Stimulated activated CD8-positive, alpha-beta memory T cell treated with anti-CD3 and anti-CD28 coated beads, Interleukin-12 subunit alpha, Interleukin-12 subunit beta, amount 100 ng/mL, for 24 hours (primary cell): ENCODE measurements around the gene HARBI1.
A peak's percentile ranks its signal among the peaks of the same experiment; 100 is the strongest.
"Not testable (repeated sequence)": the region's sequence is repeated elsewhere in the genome, so short reads cannot be mapped to it uniquely, and the experiment has no call there.

Experiments used
- DNase-seq: peaks from one replicate; pipeline ENCODE4 v3.0.0-alpha.2; 2020; ENCODE audit errors: extremely low read depth

Gene HARBI1

DNA sequence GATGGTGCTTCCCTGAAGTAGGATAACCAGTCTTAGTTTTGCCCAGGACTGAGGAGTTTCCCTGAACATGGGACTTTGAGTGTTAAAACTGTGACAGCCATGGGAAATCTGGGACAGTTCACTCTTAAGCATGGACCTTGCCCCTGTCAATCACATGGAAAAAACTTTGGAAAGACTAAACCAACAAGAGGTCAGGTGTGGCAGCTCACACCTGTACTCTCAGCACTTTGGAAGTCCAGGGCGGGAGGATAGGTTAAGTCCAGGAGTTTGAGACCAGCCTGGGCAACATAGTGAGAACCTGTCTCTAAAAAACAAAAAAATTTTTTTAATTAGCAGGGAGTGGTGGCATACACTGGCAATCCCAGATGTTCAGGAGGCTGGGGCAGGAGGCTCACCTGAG is 19.9 kb downstream of the HARBI1 start:
- DNase-seq, result no peak

DNA sequence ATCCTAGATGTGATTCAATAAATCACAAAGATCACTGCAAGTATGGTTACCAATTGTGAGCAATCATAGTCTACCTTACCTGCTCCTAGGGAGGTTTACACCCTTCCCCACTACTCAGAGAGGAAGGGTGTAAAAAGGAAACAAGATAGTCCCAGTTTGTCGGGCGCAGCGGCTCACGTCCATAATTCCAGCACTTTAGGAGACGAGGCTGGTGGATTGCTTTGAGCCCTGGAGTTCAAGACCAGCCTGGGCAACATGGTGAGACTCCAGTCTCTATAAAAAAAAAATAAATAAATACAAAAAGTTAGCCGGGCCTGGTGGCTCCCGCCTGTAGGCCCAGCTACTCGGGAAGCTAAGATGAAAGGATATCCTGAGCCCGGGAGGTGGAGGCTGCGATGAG is 22.2 kb downstream of the HARBI1 start:
- no peak for DNase-seq

DNA sequence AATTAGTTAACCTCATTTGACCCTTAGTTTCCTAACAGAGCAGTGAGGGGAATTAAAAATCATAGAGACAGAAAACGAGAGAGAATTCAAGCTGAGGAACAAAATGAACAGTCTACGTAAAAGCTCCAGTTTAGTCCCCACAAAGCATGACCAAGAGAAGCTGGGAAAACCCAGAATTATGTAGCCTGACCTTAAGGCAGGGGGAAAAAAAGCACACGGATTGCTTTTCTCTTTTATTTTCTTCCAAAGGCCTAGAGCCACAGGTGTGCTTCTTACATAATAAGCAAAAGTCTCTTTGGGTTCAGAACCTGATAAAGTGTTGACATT is 22.7 kb downstream of the HARBI1 start:
- DNase-seq, result no peak

DNA sequence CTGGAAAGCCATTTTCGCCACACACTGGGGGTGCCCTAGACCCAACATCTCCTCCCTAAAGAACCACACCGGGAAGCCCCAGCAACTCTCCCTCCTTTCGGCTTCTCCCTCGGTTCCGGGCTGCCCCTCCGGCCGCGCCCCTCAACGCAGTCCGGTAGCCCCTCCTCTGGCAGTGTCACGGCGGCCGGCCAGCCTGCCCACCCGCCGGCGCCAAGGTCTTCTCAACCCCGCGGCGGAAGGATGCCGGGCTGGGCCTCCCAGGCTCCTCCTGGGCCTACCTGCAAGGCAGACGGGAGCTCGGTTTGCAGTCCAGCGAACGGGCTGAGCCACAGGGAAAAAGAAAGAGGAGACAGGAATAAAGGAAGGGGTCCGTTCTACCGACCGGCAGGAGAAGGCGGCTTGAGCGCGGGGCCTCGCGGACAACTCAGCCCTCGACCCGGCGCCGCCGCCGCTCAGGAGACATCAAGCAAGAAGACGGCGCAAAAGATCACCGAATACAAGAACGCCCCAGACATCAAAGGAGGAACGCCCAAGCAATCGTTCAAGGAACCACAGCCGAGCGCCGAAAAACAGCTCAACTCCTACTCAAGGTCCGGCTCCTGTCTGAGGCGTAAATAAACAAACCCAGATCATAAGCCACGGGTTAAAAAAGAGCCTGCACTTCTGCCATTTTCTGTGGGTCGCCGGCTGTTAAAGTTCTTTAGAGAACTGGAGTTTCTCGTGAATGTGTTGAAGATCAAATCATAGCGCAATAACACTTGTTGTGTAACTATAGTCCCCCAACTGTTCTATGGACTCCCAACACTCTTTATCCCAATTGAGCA is 23.3 kb downstream of the HARBI1 start, which contains the start of gene AMBRA1:
Gene AMBRA1, minus strand, starts transcription at position 474 of the 824 bp plus-strand sequence. CDS start 45,643 bp downstream, outside the sequence.
- DNase-seq, result peak; percentile 51

DNA sequence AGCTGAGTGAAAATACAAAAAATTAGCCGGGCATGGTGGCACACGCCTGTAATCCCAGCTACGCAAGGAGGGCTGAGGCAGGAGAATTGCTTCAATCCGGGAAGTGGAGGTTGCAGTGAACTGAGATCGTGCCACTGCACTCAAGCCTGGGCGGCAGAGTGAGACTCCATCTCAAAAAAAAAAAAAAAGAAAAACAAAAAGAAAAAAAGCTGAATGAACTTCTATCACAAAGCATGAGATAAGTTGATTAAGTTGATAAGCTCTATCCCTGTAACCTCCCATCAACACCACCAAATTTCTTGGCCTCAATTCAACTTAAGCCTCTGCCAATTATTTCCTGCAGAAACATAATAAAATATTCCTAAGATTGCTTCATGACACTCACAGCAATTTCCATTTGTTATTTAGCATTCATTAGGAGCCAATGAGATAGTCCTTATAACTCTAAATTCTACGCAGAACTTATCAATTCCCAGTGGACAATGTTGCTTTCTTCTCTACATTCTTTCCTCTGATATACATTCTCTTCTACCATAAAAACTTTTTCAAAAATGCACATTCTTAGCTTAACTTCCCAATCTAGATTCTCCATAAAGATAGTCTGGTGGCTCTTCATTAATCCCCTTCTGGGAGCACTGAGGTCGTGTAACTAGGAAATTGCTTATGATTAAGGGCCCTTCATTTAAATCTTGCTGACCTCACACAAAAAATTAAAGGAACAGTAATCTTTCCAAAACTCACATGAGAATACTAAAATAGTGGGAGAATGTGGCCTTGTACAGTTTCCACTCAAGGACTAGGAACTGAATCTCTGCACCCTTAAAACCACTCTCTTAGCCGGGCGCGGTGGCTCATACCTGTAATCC is 26.1 kb downstream of the HARBI1 start:
- no peak for DNase-seq

DNA sequence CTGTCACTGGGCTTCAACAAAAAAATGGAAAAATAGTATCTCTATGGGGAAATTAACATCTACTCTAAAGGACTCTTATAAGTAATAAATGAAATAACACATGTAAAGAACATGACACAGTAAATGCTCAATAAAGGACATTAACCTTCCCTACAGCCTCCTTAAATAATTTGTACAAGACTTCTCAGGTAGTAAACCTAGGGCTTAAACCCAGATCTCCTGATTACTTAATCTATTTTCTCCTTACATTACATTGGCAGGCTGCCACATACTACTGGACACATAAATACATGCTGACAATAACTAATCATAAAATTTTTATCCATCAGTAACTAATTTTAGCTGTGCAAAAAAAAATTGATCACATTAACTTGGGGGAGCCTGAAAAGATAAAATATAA is 28.1 kb downstream of the HARBI1 start:
- DNase-seq, result no peak

DNA sequence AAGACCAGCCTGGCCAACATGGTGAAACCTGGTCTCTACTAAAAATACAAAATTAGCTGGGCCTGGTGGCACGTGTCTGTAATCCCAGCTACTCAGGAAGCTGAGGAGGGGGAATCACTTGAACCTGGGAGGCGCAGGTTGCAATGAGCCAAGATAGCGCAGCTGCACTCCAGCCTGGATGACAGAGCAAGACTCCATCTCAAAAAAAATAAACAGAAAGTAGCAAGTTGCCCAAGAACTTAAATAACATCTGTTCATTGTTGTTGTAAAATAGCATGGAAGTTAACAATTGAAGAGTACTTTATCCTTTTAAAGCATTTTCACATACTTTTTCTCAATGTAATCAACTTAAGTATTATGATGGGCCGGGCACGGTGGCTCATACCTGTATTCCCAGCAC is 28.9 kb downstream of the HARBI1 start:
- no peak for DNase-seq

DNA sequence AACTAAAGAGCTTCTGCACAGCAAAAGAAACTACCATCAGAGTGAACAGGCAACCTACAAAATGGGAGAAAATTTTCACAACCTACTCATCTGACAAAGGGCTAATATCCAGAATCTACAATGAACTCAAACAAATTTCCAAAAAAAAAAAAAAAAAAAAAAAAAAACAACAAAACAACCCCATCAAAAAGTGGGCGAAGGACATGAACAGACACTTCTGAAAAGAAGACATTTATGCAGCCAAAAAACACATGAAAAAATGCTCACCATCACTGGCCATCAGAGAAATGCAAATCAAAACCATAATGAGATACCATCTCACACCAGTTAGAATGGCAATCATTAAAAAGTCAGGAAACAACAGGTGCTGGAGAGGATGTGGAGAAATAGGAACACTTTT is 33.5 kb downstream of the HARBI1 start:
- not testable (repeated sequence) for DNase-seq

DNA sequence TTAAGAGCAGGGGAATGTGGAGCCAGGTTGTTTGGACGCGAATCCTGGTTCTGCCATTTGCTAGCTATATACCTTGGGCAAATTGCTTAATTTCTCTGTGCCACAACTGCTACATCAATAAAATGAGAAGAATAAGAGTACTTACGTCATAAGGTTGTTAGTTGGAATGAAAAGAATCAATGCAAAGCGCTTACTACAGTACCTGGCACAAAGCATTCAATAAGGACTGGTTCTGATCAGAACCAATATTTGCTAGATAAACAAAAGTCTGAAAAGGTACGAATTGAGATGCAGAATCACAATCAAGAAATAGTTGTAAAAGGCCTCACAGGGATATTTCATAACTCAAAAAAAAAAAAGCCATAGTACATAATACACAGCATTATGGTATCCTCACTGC is 34.4 kb downstream of the HARBI1 start:
- no peak for DNase-seq

DNA sequence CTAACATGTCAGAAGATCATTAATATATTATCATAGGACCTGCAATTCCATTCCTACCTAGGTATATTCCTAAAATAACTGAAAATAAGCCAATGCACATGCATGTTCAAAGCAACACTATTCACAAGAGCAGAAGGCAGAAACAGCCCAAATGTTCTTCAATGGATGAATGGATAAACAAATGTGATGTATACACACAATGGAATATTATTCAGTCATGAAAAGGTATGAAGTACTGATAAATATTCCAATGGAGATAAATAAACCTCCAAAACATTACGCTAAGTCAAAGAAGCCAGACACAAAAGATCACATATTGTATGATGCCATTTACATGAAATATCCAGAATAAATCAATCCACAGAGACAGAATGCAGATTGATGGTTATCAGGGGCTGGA is 40.0 kb downstream of the HARBI1 start:
- DNase-seq, result no peak

DNA sequence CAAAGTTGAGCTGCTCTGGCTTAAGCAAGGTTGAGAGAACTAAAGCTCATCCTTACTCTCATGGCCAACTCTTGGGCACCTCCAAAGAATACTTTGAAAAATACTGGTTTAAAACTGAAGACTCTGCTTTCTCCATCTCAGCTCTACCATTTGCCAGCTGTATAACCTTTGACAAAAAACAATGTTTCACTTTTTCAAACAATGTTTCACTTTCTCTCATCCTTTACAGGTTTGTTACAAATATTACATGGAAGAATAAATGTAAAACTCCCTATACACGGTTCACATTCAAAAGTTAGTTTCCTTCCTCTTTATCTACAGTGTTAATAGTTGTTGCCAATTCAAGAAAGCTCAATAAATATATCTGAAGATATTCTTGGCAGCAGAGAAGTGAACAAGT is 42.4 kb downstream of the HARBI1 start:
- no peak for DNase-seq

DNA sequence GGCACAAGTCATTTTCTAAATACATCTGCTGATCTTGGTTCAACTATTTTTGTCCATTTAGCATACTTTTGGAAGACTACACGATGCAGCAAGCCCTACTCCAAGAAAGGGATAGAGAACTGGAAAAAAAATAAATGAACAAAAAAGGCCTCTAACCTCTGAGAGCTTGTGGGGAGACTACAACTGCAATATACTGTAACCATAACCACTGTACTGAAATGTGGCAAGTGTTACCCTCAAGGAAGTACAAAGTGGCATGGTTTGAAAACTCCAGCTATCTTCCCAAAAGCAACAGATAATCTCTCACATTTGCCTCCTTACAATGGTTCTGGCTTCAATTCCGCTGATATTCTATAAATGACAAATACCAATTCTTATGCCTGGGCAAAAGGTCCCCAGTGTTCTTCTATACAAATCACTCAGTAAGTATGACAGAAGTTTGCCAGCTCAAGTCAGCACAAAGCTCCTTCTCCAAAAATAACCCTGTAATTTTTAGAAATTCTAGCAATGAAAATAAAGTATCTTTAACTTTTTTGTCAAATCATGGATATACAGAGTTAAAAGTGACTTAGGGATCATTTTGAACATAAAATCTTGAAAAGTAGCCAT is 46.1 kb downstream of the HARBI1 start:
- no peak for DNase-seq

DNA sequence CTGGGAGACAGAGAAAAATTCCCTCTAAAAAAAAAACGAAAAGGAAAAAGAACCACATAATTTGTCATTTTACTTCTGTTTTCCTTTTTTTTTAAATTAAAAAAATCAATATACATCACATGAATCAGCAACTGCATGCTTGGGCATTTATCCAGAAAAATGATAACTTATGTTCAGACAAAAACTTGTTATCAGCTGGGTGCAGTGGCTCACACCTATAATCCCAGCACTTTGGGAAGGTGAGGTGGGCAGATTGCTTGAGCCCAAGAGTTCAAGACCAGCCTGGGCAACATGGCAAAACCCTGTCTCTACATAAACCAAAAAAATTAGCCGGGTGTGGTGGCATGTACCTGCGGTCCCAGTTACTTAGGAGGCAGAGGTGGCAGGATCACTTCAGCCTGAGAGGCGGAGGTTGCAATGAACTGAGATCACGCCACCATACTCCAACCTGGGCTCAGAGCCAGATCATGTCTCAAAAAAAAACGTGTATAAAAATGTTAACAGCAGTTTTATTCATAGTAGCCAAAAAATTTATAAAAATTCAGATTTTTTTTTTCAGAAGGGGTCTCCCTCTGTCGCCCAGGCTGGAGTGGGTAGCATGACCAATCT is 51.7 kb downstream of the HARBI1 start:
- DNase-seq, result no peak

DNA sequence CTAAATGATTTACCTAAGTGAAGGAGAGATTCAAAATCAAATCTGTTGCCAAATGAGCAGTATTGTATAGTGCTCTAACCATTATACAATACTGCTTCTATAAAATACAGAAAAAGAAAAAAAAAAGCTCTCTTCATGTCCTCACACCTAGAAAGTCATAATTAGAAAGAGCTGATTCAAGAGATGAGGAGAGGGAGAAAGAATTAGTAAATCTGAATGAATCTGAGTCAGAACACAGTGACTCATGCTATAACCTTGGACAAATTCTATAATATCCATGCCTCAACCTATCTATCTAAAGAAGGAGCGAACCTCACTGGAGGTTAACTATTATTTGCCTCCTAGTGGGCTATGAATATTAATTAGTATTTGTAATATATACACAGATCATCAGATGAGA is 52.6 kb downstream of the HARBI1 start:
- DNase-seq, result no peak

DNA sequence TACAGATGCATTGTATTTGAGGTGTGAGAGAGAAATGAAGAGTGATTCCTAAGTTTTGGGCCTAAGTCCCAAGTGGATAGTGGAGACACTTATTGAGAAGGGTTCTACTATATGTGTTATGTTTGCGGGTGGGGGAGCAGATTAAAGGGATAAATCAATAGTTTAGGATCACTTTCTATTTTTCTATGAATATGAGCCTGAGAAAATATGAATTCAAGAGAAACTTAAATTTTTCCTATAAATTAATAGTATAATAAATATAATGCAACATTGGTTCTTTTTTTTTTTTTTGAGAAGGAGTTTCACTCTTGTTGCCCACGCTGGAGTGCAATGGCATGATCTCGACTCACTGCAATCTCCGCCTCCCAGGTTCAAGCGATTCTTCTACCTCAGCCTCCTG is 54.5 kb downstream of the HARBI1 start:
- DNase-seq, result no peak

DNA sequence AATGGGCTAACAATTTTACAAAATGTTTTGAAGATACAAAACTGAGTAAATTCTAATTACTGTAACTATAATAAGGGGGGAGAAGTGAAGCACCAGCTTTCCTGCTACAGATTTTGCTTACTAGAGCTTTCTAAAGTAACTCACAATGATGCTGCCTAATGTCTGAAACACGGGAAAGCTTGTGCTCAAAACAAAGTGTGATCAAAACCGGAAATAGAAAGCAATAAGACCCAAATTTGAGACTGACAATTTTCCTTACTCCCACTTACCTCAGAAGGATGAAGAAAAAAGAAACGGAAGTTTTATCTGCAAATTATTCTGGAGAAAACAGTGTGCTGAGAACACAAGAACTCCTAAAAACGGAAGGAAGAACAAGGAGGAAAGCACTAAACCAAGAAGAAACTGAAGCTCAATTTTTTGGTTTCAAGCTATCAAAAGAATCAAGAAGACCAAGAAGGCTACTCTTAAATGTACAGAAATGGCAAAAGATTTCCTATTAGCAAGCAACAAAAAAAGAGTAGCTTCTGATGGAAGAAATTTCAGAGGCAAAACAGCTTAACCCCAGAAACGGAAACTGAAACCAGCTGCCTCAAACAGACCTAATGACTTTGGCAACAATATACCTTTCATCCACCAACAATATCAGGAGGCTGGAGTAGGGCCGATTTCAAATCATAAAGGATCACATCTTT is 56.6 kb downstream of the HARBI1 start:
- DNase-seq, result no peak

DNA sequence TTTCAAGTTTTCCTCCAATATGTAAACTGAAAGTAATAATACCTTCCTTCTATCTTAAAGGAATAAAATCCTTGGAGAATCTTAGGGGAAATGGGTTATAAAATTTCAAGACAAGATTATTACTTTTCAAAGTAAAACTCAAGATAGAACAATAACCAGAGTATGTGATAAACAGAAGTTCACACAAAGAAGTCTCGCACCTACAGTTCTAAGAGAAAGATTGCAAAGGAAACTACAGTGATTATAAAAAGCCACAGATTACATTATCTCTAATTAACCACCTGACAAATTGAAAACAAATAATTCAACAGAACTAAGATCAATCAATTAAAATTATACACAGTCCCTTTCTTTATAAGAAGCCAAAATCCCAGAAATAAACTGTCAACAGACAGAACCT is 57.2 kb downstream of the HARBI1 start:
- DNase-seq, result no peak

DNA sequence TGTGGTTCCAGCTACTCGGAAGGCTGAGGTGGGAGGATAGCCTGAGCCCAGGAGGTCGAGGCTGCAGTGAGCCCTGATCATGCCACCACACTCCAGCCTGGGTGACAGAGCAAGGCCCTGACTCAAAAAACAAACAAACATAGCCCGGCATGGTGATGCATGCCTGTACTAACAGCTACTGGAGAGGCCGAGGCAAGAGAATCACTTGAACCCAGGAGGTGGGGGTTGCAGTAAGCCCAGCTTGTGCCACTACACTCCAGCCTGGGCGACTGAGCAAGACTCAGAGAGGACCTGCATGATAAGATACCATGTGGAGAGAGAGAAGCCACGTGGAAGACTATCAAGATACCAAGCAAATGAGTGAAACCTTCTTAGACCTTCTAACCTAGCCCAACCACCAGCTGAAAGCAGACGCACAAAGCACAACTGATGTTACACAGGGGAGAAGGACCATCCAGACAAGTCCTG is 59.3 kb downstream of the HARBI1 start:
- no peak for DNase-seq

DNA sequence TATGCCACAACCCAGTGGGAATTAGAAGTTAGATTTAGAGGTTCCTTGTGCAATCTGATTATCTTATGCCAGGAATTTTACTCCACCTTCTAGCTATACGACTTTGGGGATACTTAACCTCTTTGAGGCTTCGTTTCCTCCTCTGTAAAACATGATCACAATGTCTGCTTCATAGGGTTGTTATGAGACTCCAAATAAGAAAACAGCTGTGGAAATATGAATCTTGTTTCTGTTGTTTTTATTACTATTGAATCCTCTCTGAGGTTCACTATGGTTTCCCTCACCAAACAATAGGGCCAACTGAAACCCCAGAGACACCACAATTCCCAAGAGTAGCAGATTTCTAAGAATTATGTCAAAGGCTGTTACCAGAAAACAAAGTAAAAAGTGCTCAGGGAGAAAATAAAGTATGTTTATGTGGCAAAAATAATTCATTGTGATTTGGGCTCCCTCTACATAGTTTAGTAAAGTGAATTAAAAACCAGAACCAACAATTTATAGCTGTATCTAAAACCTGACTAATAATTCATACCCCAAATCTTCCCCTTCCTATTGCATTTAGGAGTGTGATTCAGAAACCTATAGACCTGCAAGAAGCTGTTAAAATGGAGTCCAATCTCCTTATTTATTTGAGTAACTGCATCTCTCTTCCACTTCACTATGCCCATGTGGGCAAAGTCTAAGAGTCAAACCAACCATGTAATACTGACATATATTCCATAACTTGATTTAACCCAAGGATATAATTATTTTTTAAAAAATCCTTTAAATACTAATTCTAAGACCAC is 61.6 kb downstream of the HARBI1 start:
- no peak for DNase-seq

DNA sequence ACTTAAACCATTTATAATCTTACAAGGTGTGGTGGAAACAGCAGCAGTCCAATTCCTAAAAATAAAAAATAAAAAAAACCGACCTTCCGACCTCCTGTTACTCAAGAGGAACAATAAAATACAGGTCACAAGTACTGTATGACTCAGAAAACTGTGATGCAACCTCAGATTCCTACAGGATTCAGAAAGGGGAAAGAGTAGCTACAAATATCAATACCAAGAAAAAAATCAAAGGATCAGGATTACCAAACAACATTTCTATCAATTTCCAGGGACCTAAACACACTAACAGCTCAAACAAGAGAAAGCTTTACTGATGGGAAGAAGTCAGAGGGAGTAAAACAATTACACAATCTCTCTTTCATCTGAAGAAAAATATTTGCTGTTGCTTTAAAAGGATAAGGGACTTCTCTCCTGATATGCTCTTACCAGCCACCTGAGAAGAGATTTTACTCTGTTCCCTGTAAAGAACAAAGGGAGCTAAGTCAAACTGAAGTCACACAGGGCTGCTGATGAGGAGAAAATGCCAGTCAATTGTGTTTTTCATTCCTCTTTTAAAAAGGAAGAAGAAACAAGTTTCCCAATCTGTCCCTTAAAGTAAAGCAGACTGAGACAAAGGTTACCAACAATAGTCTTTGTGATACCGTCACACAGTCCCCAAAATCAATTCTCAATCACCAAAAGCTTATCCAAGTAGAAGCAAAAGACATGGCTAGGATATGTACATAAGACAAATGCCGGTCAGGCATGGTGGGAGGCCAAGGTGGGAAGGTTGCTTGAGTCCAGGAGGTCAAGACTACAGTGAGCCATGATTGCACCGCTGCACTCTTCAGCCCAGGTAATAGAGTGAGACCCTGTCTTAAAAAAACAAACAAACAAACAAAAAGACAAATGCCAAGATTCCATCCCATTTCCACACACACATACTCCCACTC is 62.5 kb downstream of the HARBI1 start:
- DNase-seq, result no peak
